GM12878 (cell line): ENCODE measurements around the gene SLC5A10. TPM values are rescaled to one million over a fixed set of nuclear protein-coding genes. Genes with fewer than 3 reads are reported as not detected.
"Not testable (repeated sequence)": the region's sequence is repeated elsewhere in the genome, so short reads cannot be mapped to it uniquely, and the experiment has no call there.

Experiments
- ATAC-seq: fragments of 200-7000 bp; cut with Tn5 transposase; 3 replicates; pipeline ENCODE4 v1.9.1; 2020; ENCODE audit warnings: mild to moderate bottlenecking, moderate library complexity
- BruUV-seq: library from RNA; stranded (reverse); fragments of 400-500 nt; replicated peaks from 2 replicates; lab custom pipeline; 2021; lab: Mats Ljungman, UMichigan
- CTCF ChIA-PET: fragments of 300-600 bp; sonication (Branson Sonifier 250); formaldehyde crosslinking; extraction: SDS; loops from one replicate; lab custom pipeline; 2021; ENCODE audit warnings: inconsistent platforms; lab: Yijun Ruan, JAX
- POLR2A ChIA-PET: fragments of 350-600 bp; formaldehyde crosslinking; extraction: SDS; loops from one replicate; lab custom pipeline; 2021; ENCODE audit warnings: inconsistent platforms; lab: Charles Lee
- RAD21 ChIA-PET: fragments of 300-600 bp; sonication (Branson Sonifier 250); formaldehyde crosslinking; loops from one replicate; lab custom pipeline; 2023; ENCODE audit warnings: antibody characterized with exemption; ENCODE audit not compliant: unreplicated experiment; lab: Charles Lee
- SMC1A ChIA-PET: fragments of 300-600 bp; sonication (Branson Sonifier 250); formaldehyde crosslinking; loops from one replicate; lab custom pipeline; 2023; ENCODE audit not compliant: unreplicated experiment, uncharacterized antibody; lab: Charles Lee
- DNase-seq: peaks from one replicate; pipeline ENCODE4 v3.0.0-alpha.2; 2011; ENCODE audit warnings: low read depth, low spot score
- FAIRE-seq: peaks from 3 replicates; lab custom pipeline; 2011; peaks lifted over from hg19 to GRCh38; lab: Jason Lieb, UNC
- H2AFZ ChIP-seq: 2 replicates; pipeline ENCODE4 v1.6.0; 2011; ENCODE audit warnings: low read depth, low read length, control low read depth; ENCODE audit not compliant: control insufficient read depth
- H3K27ac ChIP-seq: 2 replicates; pipeline ENCODE4 v1.5.1; 2011; ENCODE audit warnings: control low read depth; ENCODE audit not compliant: control insufficient read depth, insufficient read depth
- H3K27me3 ChIP-seq, 2 experiments: replicated peaks in 1 of 2; 2 replicates each; pipeline versions ENCODE4 v1.6.0 to v1.6.1; 2011; ENCODE audit warnings: low read length in 1 of 2; ENCODE audit not compliant: control insufficient read depth in 2 of 2, insufficient read depth in 2 of 2
- H3K36me3 ChIP-seq, 2 experiments: 2 replicates each; pipeline ENCODE4 v1.5.1; 2011; ENCODE audit warnings: low read length in 1 of 2; ENCODE audit not compliant: control insufficient read depth in 2 of 2, insufficient read depth in 2 of 2
- H3K4me1 ChIP-seq: 2 replicates; pipeline ENCODE4 v1.6.1; 2011; ENCODE audit warnings: mild to moderate bottlenecking, low read length, moderate library complexity, mixed read lengths; ENCODE audit not compliant: control insufficient read depth, insufficient read depth
- H3K4me2 ChIP-seq: 2 replicates; pipeline ENCODE4 v1.6.0; 2011; ENCODE audit warnings: control low read depth; ENCODE audit not compliant: control insufficient read depth, insufficient read depth
- H3K4me3 ChIP-seq: fragments of 200-600 bp; sonication (generic); 2 replicates; pipeline ENCODE4 v1.5.1; 2016
- H3K79me2 ChIP-seq: 2 replicates; pipeline ENCODE4 v1.6.0; 2011; ENCODE audit warnings: low read length; ENCODE audit not compliant: control insufficient read depth, insufficient read depth
- H3K9ac ChIP-seq: 2 replicates; pipeline ENCODE4 v1.8.0; 2011; ENCODE audit warnings: low read length, control low read depth, mixed read lengths; ENCODE audit not compliant: control insufficient read depth, insufficient read depth
- H3K9me3 ChIP-seq: replicated peaks from 3 replicates; pipeline ENCODE4 v1.5.1; 2011; ENCODE audit warnings: mild to moderate bottlenecking, low read length; ENCODE audit not compliant: control insufficient read depth, insufficient read depth
- H4K20me1 ChIP-seq: 2 replicates; pipeline ENCODE4 v1.6.0; 2011; ENCODE audit not compliant: control insufficient read depth, insufficient read depth
- NR2C1 ChIP-seq: fragments of 450-650 bp; IDR thresholded peaks from 2 replicates; pipeline ENCODE4 v1.6.1; 2017; ENCODE audit warnings: antibody characterized with exemption, mild to moderate bottlenecking, moderate library complexity
- PAX8 ChIP-seq: fragments of 450-650 bp; IDR thresholded peaks from 2 replicates; pipeline ENCODE4 v1.6.1; 2017; ENCODE audit warnings: mild to moderate bottlenecking, moderate library complexity
- SMC3 ChIP-seq: IDR thresholded peaks from 2 replicates; pipeline ENCODE4 v1.6.1; 2011; ENCODE audit warnings: low read length, improper control_type of control experiment, borderline replicate concordance
- TARDBP ChIP-seq: IDR thresholded peaks from 2 replicates; pipeline ENCODE4 v1.6.1; 2016; ENCODE audit warnings: borderline replicate concordance
- TCF7 ChIP-seq: IDR thresholded peaks from 2 replicates; pipeline ENCODE4 v1.6.1; 2014; ENCODE audit warnings: antibody characterized with exemption, borderline replicate concordance
- WGBS: methylation state at CpG from one replicate; pipeline ENCODE4 v1.1.6; 2016; ENCODE audit warnings: low lambda C conversion rate; ENCODE audit not compliant: insufficient replicate concordance, insufficient coverage; ENCODE audit errors: missing lambda C conversion rate; 5-methylcytosine and 5-hydroxymethylcytosine counted together
- in situ Hi-C: fragments of 300-500 bp; cut with MboI; formaldehyde crosslinking; loops from 9 replicates; pipeline ENCODE4 v1.14.3; 2018; ENCODE audit warnings: mixed read lengths
- intact Hi-C: fragments of 100-400 bp; cut with micrococcal nuclease; formaldehyde crosslinking; loops from one replicate; pipeline ENCODE4 v1.14.2; 2022; ENCODE audit not compliant: unreplicated experiment
- polyA plus RNA-seq, 11 experiments: library from polyadenylated mRNA; depleted of rRNA in 4 of 11; unstranded in 6 of 11; stranded (reverse) in 5 of 11; fragments of >200 nt; fragmentation: Nextera tagmentation in 4 of 11; fragmentation: Illumina TruSeq in 1 of 11; extraction: Ambion mirVana in 4 of 11; extraction: Trizol in 1 of 11; gene quantifications; 1 replicate in 1 of 11; 2 replicates in 10 of 11; pipeline versions ENCODE4 v1.2.1 to v1.2.3, GENCODE V29; 2011 to 2016; ENCODE audit warnings: inconsistent platforms in 2 of 11, missing spikeins in 2 of 11, low read depth in 1 of 11
- total RNA-seq, 4 experiments: library from RNA; depleted of rRNA in 3 of 4; stranded (reverse); fragments of >200 nt in 3 of 4; fragmentation: Illumina TruSeq in 1 of 4; extraction: Trizol in 1 of 4; gene quantifications; 2 replicates each; pipeline versions ENCODE4 v1.2.1 to v1.2.3, GENCODE V29; 2013 to 2021

Gene SLC5A10
- total and polyA plus RNA-seq, 10 of the 15 experiments (the other 5 are each of a cell fraction or from before 2014, with no cell fraction given) = under 0.01 to 0.18 (median 0.07) TPM; not detected in 4

DNA sequence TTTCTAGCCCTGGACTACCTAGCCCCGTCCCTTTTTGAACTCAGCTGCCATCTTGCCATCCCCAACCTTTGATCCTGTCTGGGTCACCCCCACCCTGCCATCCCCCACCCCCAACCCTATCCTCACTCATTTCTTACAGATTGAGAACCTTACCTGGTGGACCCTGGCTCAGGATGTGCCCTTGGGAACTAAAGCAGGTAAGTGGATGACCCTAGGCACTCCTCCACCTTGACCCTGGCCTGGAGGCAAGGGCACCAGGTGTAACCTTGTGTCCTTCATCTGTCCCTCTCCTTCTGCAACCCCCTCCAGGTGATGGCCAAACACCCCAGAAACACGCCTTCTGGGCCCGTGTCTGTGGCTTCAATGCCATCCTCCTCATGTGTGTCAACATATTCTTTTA is 68.1 kb downstream of the SLC5A10 start:
- Histone ChIP-seq H3K4me2 (no peak overlapping the region), H3K4me3 (no peak overlapping the region), H3K4me1 (no peaks in the 10 kb centered on the region), H3K9ac (no peak overlapping the region), H3K9me3 (no peaks in the 10 kb centered on the region), H2AFZ (no peak overlapping the region), H3K27me3 (no peaks in the 10 kb centered on the region), H3K27ac (no peak overlapping the region), H4K20me1 (no peaks in the 10 kb centered on the region), H3K36me3 (peaks cover 0 to 15% of the 10 kb centered on the region in 2 experiments; a peak in 3 of 4 replicates), H3K79me2 (no peaks in the 10 kb centered on the region)
- 94% methylated on average over 3 of the region's 3 CpGs for WGBS
- TF ChIP-seq SMC3 (no peak), PAX8 (no peak), TARDBP (no peak), TCF7 (no peak), NR2C1 (no peak)
- DNase-seq (no peak), FAIRE-seq (no peak), ATAC-seq (no peak)
- in situ Hi-C loops (no loop called here), intact Hi-C loops (no loop called here)
- ChIA-PET SMC1A (no interaction called here), RAD21 (no interaction called here), CTCF (no interaction called here), POLR2A (no interaction called here)
- no TSS peak for BruUV-seq

DNA sequence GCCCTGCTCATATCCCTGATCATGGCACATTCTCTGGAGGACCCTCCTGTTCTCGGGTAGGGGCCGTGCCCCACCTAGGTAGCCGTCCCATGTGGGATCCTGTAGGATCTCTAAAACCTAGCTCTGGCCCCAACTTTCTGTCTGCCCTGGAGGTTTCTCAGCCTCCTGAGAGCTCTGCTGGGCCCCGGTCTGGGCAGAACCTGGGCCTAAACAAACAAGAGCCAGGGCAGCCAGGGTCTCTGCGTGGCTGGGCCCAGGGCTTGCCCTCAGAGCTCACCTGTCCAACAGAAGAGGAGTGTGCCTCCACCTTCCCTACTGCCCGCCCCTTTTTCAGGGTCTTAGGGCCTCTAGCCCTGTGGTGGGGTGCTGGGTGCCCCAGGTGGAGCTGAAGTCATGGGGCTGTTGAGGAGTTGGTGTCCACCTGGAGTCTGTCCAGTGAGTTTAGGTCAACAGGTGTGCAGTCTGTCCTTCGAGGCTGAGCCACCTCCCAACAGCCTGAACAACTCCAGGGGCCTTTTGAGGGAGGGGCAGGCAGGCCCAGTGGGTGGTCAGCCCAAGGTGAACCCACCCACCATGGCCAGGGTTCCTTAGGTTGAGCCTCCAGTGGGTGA is 69.2 kb downstream of the SLC5A10 start:
- 83% methylated on average over 7 of the region's 7 CpGs for WGBS
- in situ Hi-C loops, SMC1A ChIA-PET, H3K4me1 ChIP-seq, FAIRE-seq, H3K4me2 ChIP-seq, DNase-seq, ATAC-seq, H3K79me2 ChIP-seq, H3K9me3 ChIP-seq, H3K4me3 ChIP-seq, H3K27me3 ChIP-seq, POLR2A ChIA-PET, RAD21 ChIA-PET, H2AFZ ChIP-seq, H3K27ac ChIP-seq, intact Hi-C loops, H3K9ac ChIP-seq, H4K20me1 ChIP-seq: not testable (repeated sequence)
- peaks cover 0 to 15% of the 10 kb centered on the region in 2 experiments; a peak in 3 of 4 replicates for H3K36me3 ChIP-seq
- BruUV-seq = TSS peak; percentile 24
- CTCF ChIA-PET = interaction anchor here (0.6 kb wide), 1 partner anchor 61 kb away, joined by 3 read pairs; no protein-coding TSS in a partner anchor
